GM18507 (cell line): ENCODE results near the gene GABRA5.

ENCODE experiments used
- DNase-seq: peaks from one replicate; pipeline ENCODE4 v3.0.0; 2011; ENCODE audit warnings: low read depth; ENCODE audit not compliant: insufficient read length; ENCODE audit errors: extremely low spot score
- FAIRE-seq: peaks from 2 replicates; lab custom pipeline; 2011; peaks lifted over from hg19 to GRCh38; lab: Jason Lieb, UNC

The GABRA5 gene

GRCh38 chr15:26972636-26973035, 105.8 kb downstream of the GABRA5 start:
- no peak for DNase-seq

DNA sequence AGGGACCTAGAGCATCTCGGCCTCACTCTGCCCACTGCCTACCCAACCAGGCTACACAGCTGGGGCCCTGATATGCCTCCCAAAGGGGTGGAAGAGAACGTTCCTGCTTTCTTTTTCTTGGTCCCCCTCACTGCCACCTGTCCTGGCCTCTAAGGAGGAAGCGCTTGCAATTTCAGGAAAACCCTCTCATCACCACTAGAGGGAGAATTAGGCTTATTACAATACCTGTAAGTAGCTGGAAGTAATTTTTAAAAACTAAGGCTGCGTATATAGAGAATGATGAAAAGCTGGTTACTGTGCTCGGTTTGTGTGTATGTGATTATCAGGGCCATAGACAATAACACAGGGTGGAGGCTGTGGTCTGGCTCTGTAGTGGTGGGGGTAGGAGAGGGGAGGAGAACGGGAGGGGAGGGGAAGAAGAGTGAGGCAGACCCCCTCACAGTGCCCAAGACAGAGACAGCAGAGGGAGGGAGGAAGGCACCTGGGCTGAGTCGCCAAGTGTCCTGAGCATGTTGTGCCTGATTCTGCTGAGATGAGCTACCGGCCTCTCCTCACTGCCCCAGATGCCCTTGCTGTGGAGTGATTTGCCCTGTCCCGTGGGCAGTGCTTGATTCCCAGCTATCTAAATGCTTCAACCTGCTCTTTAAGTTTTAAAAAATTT, 107.4 kb downstream of the GABRA5 start:
- no peak for DNase-seq
- FAIRE-seq, result no peak

More at GRCh38 chr15:26972636-26973035, 105.8 kb downstream of the GABRA5 start:
- FAIRE-seq, result no peak

GRCh38 chr15:26981492-26981891, 114.6 kb downstream of the GABRA5 start:
- no peak for FAIRE-seq
- no peak for DNase-seq

GRCh38 chr15:26983822-26984221, 117.0 kb downstream of the GABRA5 start:
- DNase-seq, result no peak

DNA sequence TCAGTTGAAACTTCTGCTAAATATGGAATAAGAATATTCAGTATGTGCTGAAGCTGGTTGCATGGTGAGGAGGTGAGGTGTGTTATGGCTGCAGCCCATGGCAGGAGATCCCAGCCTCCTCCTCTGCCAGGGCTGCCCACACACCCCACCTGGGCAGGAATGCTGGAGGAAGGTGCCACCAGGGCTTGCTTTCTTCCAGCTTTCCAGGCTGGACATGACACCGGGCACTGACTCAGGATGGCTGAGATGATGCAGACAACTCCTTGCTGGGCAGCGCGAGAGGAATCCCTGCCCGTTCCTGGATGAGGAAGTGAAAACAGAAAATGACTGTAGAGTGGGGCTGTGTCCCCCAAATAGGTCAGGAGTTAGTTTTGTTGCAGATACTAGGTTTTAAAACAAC, 118.2 kb downstream of the GABRA5 start:
- FAIRE-seq (no peak), DNase-seq (no peak)

More at GRCh38 chr15:26983822-26984221, 117.0 kb downstream of the GABRA5 start:
- FAIRE-seq, result no peak

- FAIRE-seq (no peak), DNase-seq (no peak)
These were observed 129.4 kb downstream of the GABRA5 start for GRCh38 chr15:26996250-26996649.
